OCI-LY7 (cell line): ENCODE measurements around the gene MAP1A. TPM values are rescaled to one million over a fixed set of nuclear protein-coding genes. Genes with fewer than 3 reads are reported as not detected.
A peak's percentile ranks its signal among the peaks of the same experiment; 100 is the strongest.

Experiments used
- BruUV-seq: library from RNA; stranded (reverse); fragments of 400-500 nt; replicated peaks from 2 replicates; lab custom pipeline; 2021; lab: Mats Ljungman, UMichigan
- CTCF ChIA-PET: fragments of 300-600 bp; sonication (Branson Sonifier 250); formaldehyde crosslinking; loops from one replicate; lab custom pipeline; 2022; ENCODE audit warnings: antibody characterized with exemption; ENCODE audit not compliant: unreplicated experiment; lab: Charles Lee
- POLR2A ChIA-PET: fragments of 300-600 bp; sonication (Branson Sonifier 250); formaldehyde crosslinking; loops from one replicate; lab custom pipeline; 2022; ENCODE audit warnings: antibody characterized with exemption; lab: Charles Lee
- DNase-seq: peaks from one replicate; pipeline ENCODE4 v3.0.0-alpha.2; 2015; ENCODE audit warnings: low spot score
- H2AFZ ChIP-seq: fragments of 200-600 bp; sonication (generic), shearing (Covaris generic); 2 replicates; pipeline ENCODE4 v1.6.1; 2014; ENCODE audit warnings: mild to moderate bottlenecking, antibody characterized with exemption, low read length, moderate library complexity
- H3K27ac ChIP-seq: fragments of 200-600 bp; sonication (generic); 2 replicates; pipeline ENCODE4 v1.5.1; 2014; ENCODE audit warnings: mixed run types, low read depth, mild to moderate bottlenecking, moderate library complexity, low read length, inconsistent platforms; ENCODE audit not compliant: poor library complexity, severe bottlenecking
- H3K36me3 ChIP-seq: fragments of 200-600 bp; sonication (generic); 2 replicates; pipeline ENCODE4 v1.6.1; 2014; ENCODE audit warnings: mild to moderate bottlenecking, antibody characterized with exemption, low read length, moderate library complexity, mixed read lengths; ENCODE audit not compliant: insufficient read depth
- H3K4me1 ChIP-seq: fragments of 200-600 bp; sonication (generic); 2 replicates; pipeline ENCODE4 v1.5.1; 2014; ENCODE audit warnings: mild to moderate bottlenecking, low read length; ENCODE audit not compliant: insufficient read depth, poor library complexity, severe bottlenecking
- H3K4me2 ChIP-seq: fragments of 200-600 bp; sonication (generic); 2 replicates; pipeline ENCODE4 v1.6.1; 2014; ENCODE audit warnings: mild to moderate bottlenecking, low read length
- H3K4me3 ChIP-seq: fragments of 200-600 bp; sonication (generic); 2 replicates; pipeline ENCODE4 v1.5.1; 2014; ENCODE audit warnings: mild to moderate bottlenecking, low read depth, low read length; ENCODE audit not compliant: poor library complexity, severe bottlenecking
- H3K79me2 ChIP-seq: fragments of 200-600 bp; sonication (generic); 2 replicates; pipeline ENCODE4 v1.6.1; 2016; ENCODE audit warnings: low read depth, mild to moderate bottlenecking, low read length, moderate library complexity, mixed read lengths; ENCODE audit not compliant: insufficient read depth
- H3K9me2 ChIP-seq: fragments of 200-600 bp; sonication (generic); 2 replicates; pipeline ENCODE4 v1.6.1; 2016; ENCODE audit warnings: mild to moderate bottlenecking, low read length, mixed read lengths; ENCODE audit not compliant: insufficient read depth
- H3K9me3 ChIP-seq: fragments of 200-600 bp; sonication (generic); 2 replicates; pipeline ENCODE4 v1.6.1; 2014; ENCODE audit warnings: mild to moderate bottlenecking, mixed run types, low read length, mixed read lengths
- H4K20me1 ChIP-seq: fragments of 200-600 bp; sonication (generic); 2 replicates; pipeline ENCODE4 v1.6.1; 2014; ENCODE audit warnings: mild to moderate bottlenecking, antibody characterized with exemption, low read length, moderate library complexity, mixed read lengths; ENCODE audit not compliant: insufficient read depth
- CTCF ChIP-seq: fragments of 200-600 bp; sonication (generic); conservative IDR thresholded peaks from 2 replicates; pipeline ENCODE4 v1.5.1; 2014; ENCODE audit warnings: mild to moderate bottlenecking, antibody characterized with exemption, low read length, moderate library complexity, mixed read lengths
- EZH2phosphoT487 ChIP-seq: fragments of 200-600 bp; sonication (generic); IDR thresholded peaks from 2 replicates; pipeline ENCODE4 v1.6.1; 2018; ENCODE audit warnings: low read depth, borderline replicate concordance, mild to moderate bottlenecking, mixed run types, antibody characterized with exemption, low read length, moderate library complexity, mixed read lengths
- intact Hi-C: fragments of 100-400 bp; cut with micrococcal nuclease; formaldehyde crosslinking; loops from one replicate; pipeline ENCODE4 v1.10.0; 2022; ENCODE audit not compliant: unreplicated experiment
- total RNA-seq, 2 experiments: library from RNA; depleted of rRNA in 1 of 2; stranded (reverse); fragments of >200 nt in 1 of 2; shearing (Covaris generic) in 1 of 2; gene quantifications; 2 replicates each; pipeline ENCODE4 v1.2.3, GENCODE V29; 2014 to 2022

The MAP1A gene
- total RNA-seq, 2 experiments from 2014 or later, result 3.3 to 3.8 TPM

- Histone ChIP-seq H3K9me3 (no peaks in the 10 kb centered on the region), H3K27ac (peak overlapping the region; percentile 71), H4K20me1 (no peaks in the 10 kb centered on the region), H3K9me2 (no peaks in the 10 kb centered on the region), H3K36me3 (no peaks in the 10 kb centered on the region), H3K4me1 (peaks cover 19% of the 10 kb centered on the region), H3K4me2 (peak overlapping the region; percentile 91), H3K4me3 (peak overlapping the region; percentile 73), H3K79me2 (no peaks in the 10 kb centered on the region), H2AFZ (peak overlapping the region; percentile 90)
- DNase-seq, result peak; percentile 100
- intact Hi-C loops, result loop anchor here (5.0 kb wide), 1 partner anchor 138 kb away; the partner anchor contains the start of genes TUBGCP4 and ZSCAN29
- TSS peak; percentile 92 for BruUV-seq
- TF ChIP-seq CTCF, result peak; percentile 43; the same call in 1 of the 2 replicates
- TF ChIP-seq EZH2phosphoT487, result no peak
- POLR2A ChIA-PET, result interaction anchor here (0.5 to 3.0 kb wide), 7 partner anchors 9 to 383 kb away, joined by 3 to 14 read pairs (median 4); partner anchors contain the start of gene TP53BP1
- CTCF ChIA-PET, result interaction anchor here (0.6 to 1.4 kb wide), 5 partner anchors 10 to 162 kb away, joined by 3 to 7 read pairs (median 3); partner anchors contain the start of gene TP53BP1
Observed at GRCh38 chr15:43510200-43511011, 7.0 kb upstream of the MAP1A start.

GRCh38 chr15:43511012-43511885, 6.2 kb upstream of the MAP1A start:
- peak overlapping the region; percentile 73 for H3K4me3 ChIP-seq
- no peaks in the 10 kb centered on the region for H3K36me3 ChIP-seq
- H3K27ac ChIP-seq, result no peak overlapping the region
- POLR2A ChIA-PET, result interaction anchor here (0.8 to 3.0 kb wide), 5 partner anchors 10 to 21 kb away, joined by 3 to 14 read pairs (median 4); partner anchors contain the start of gene TP53BP1
- intact Hi-C loops, result loop anchor here (5.0 kb wide), 1 partner anchor 139 kb away; the partner anchor contains the start of genes TUBGCP4 and ZSCAN29
- H3K9me3 ChIP-seq, result no peaks in the 10 kb centered on the region
- no peaks in the 10 kb centered on the region for H4K20me1 ChIP-seq
- H3K9me2 ChIP-seq, result no peaks in the 10 kb centered on the region
- TF ChIP-seq EZH2phosphoT487 (no peak), CTCF (peak; percentile 66)
- H3K79me2 ChIP-seq, result no peaks in the 10 kb centered on the region
- peaks cover 25% of the 10 kb centered on the region for H3K4me1 ChIP-seq
- CTCF ChIA-PET, result interaction anchor here (0.6 to 1.4 kb wide), 3 partner anchors 10 to 18 kb away, joined by 3 to 7 read pairs (median 3); partner anchors contain the start of gene TP53BP1
- no TSS peak for BruUV-seq
- H2AFZ ChIP-seq, result peak overlapping the region; percentile 53
- DNase-seq, result peak; percentile 51
- peak overlapping the region; percentile 80 for H3K4me2 ChIP-seq
